C4-2B (cell line): ENCODE measurements around the gene MOB3B.

Experiments used
- H3K27ac ChIP-seq: fragments of 450-650 bp; 2 replicates; pipeline ENCODE4 v1.5.1; 2017
- CTCF ChIP-seq: fragments of 450-650 bp; conservative IDR thresholded peaks from 2 replicates; pipeline ENCODE4 v1.5.1; 2017; ENCODE audit warnings: mild to moderate bottlenecking
- ZFX ChIP-seq: fragments of 450-650 bp; IDR thresholded peaks from 2 replicates; pipeline ENCODE4 v1.6.1; 2017

Gene MOB3B

GRCh38 chr9:27429917-27430316, 99.7 kb downstream of the MOB3B start:
- H3K27ac ChIP-seq = no peak overlapping the region
- TF ChIP-seq CTCF (no peak), ZFX (no peak)

DNA sequence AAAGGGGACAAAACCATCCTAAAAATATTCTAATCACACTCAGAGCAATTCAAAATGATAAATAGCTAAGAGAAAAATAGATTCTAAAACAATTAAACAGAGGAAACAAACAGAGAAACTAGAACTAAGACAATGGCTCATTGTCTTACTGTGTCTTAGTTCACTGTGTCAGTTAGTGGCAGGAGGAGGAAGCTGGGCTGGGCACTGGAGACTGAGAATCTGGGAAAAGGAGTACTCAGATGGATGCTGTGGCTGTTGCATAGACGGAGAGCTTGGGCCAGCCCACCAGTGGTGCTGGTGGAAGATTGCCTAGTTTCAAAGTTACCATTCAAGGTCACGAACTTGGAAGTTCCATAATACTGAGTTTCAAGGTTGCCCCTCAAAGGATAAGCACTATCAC, 100.2 kb downstream of the MOB3B start:
- no peak overlapping the region for H3K27ac ChIP-seq
- TF ChIP-seq CTCF = no peak
- no peak for TF ChIP-seq ZFX

DNA sequence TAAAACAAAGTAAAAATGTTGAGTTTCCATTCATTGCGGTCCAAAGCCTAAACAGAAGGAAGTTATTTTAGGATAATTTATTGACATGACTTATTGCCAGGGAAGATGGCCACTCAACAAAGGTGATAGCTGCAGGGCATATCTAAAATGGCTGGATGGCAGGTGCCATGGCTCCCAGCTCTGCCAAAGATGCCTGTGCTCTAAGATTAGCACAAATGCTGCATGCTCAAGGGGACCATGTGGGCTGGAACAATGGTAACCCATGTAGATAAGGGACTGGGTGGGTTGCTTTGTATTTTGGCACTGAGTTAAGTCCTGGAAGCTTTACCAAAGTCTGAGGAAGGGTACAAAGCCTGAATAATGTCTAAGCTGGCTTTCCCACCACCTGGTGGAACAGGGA, 101.1 kb downstream of the MOB3B start:
- no peak for TF ChIP-seq CTCF
- no peak for TF ChIP-seq ZFX
- H3K27ac ChIP-seq = no peak overlapping the region

DNA sequence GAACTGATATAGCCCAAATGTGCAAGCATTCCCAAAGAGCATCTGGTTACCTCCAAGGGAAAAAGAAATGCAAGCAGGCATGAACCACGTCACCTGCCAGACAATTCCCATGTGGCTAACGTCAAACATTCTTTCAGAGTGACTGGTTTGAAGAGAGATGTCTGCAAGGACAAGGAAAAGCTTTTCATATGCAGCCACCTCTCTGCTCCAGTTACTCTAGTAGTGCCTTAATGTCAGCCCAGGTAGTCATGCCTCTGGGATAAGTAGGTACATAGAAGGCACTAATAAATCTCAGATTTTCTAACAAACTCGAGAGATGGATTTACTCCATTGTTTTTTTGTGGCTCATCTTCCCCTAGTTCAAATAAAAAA, 102.4 kb downstream of the MOB3B start:
- no peak overlapping the region for H3K27ac ChIP-seq
- no peak for TF ChIP-seq ZFX
- TF ChIP-seq CTCF = no peak

GRCh38 chr9:27426511-27427271, 102.9 kb downstream of the MOB3B start:
- no peak overlapping the region for H3K27ac ChIP-seq
- TF ChIP-seq CTCF = no peak

DNA sequence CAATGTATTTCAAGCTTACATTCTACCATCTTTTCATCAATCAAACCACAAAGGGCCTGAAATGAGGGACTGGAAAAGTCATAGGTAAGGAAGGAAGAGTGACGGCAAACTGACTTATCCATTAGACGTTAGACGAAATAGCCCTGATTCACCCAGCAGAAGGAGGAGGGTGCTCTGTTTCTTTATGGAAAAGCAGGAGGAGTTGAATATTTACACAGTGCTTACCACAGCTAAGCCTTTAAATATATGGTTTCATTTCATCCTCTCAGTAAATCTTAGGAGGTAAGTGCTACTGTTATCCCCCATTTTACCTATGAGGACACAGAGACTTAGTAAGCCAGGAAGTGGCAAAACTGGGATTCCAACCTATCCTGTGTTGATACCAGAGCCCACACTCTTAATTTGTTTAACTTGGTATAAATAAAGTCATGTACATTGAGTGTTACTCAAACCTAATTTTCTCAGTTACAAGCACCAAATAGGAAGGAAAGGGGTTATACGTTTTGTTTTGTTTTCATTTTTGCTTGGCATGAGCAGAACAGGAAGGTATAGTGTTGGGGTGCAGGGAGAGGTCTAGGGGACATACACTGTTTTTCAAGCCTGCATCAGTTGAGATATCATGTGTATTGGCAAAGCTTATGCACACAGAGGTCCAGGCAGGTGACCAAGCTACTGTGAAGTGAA, 103.6 kb downstream of the MOB3B start:
- no peak overlapping the region for H3K27ac ChIP-seq
- no peak for TF ChIP-seq ZFX
- no peak for TF ChIP-seq CTCF

DNA sequence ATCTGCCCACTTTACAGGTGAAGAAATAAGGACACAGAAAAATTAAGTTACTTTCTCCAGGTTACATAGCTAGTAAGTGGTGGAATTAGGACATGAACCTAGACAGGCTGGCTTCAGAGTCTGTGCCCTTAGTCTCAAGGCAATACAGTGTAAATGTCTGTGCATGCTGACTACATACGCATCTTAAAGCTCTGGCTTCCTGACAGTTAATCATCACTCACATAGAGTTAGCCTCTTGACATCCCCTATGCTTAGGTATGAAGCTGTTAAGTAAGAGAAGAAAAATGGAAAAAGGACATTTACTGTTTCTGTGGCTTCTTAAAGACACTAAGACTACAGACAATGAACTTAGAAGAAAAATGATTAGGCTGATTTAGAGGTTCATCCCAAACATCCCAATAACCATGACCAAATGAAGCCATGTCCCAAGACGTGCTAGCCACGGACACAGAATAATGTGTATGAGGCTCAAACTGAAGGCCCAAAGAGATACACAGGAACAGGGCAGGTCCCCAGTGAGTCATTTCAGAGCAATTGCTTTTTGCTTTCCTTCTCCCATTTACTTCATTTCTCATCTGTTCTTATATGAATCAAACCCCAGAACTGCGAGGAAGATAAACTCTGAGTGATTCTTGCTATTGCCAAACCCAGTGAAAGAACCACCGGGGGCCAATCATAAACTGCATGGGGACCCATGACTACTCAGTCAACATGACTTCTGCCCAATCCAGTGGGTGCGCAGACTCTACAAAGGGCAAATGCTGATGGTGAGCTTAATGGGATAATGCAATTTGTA, 105.5 kb downstream of the MOB3B start:
- TF ChIP-seq CTCF (no peak), ZFX (no peak)
- no peak overlapping the region for H3K27ac ChIP-seq
